Mesodermal cell (in vitro differentiated cells): ENCODE results near the gene ACER3.
"Not testable (repeated sequence)": the region's sequence is repeated elsewhere in the genome, so short reads cannot be mapped to it uniquely, and the experiment has no call there.

ENCODE experiments used
- H3K27ac ChIP-seq: 2 replicates; pipeline ENCODE4 v1.7.0; 2013; ENCODE audit warnings: mild to moderate bottlenecking, low read depth, low read length, moderate library complexity; ENCODE audit not compliant: severe bottlenecking
- H3K36me3 ChIP-seq: 2 replicates; pipeline ENCODE4 v1.7.1; 2013; ENCODE audit warnings: mild to moderate bottlenecking, low read length, moderate library complexity; ENCODE audit not compliant: control insufficient read depth, insufficient read depth
- H3K4me1 ChIP-seq: one replicate; pipeline ENCODE4 v1.7.1; 2013; ENCODE audit warnings: mild to moderate bottlenecking, low read length; ENCODE audit not compliant: insufficient read depth, control insufficient read depth, poor library complexity, severe bottlenecking
- H3K4me3 ChIP-seq: 2 replicates; pipeline ENCODE4 v1.7.0; 2013; ENCODE audit warnings: low read length, control low read depth, mild to moderate bottlenecking; ENCODE audit not compliant: insufficient read depth, poor library complexity, severe bottlenecking; ENCODE audit errors: extremely low read depth
- H3K9me3 ChIP-seq: 2 replicates; pipeline ENCODE4 v1.7.1; 2013; ENCODE audit warnings: mild to moderate bottlenecking, low read length, moderate library complexity; ENCODE audit not compliant: control insufficient read depth
- whole genome bisulfite sequencing, 2 experiments: methylation state at CpG; one replicate each; pipeline ENCODE4 v1.1.5; 2013; ENCODE audit warnings: missing lambda C conversion rate in 2 of 2; ENCODE audit not compliant: insufficient coverage in 2 of 2; 5-methylcytosine and 5-hydroxymethylcytosine counted together

ACER3 gene

GRCh38 chr11:77059806-77060205 lies 199.1 kb downstream of the ACER3 start:
- no peak overlapping the region for H3K27ac ChIP-seq

GRCh38 chr11:77060234-77060633 lies 199.5 kb downstream of the ACER3 start:
- Histone ChIP-seq H3K9me3 (peaks cover 9% of the 10 kb centered on the region), H3K4me1 (no peaks in the 10 kb centered on the region), H3K4me3 (no peak overlapping the region), H3K36me3 (no peaks in the 10 kb centered on the region), H3K27ac (no peak overlapping the region)
- 100% methylated on average over 2 of the region's 4 CpGs; no CpG with 5 or more reads in 1 of the 2 experiments for WGBS, 2 experiments

More at GRCh38 chr11:77059806-77060205, 199.1 kb downstream of the ACER3 start:
- no peaks in the 10 kb centered on the region for H3K36me3 ChIP-seq
- H3K4me1 ChIP-seq: no peaks in the 10 kb centered on the region
- H3K4me3 ChIP-seq: no peak overlapping the region
- peaks cover 9% of the 10 kb centered on the region for H3K9me3 ChIP-seq
- WGBS, 2 experiments: 80% methylated on average over 1 of the region's 5 CpGs; no CpG with 5 or more reads in 1 of the 2 experiments

GRCh38 chr11:77061258-77061657 lies 200.5 kb downstream of the ACER3 start:
- not testable (repeated sequence) for H3K27ac ChIP-seq, H3K4me1 ChIP-seq, H3K4me3 ChIP-seq, H3K36me3 ChIP-seq, H3K9me3 ChIP-seq
- 86 to 100% methylated on average over 1 to 3 of the region's 4 CpGs for WGBS, 2 experiments

- H3K9me3 ChIP-seq: no peaks in the 10 kb centered on the region
- no peaks in the 10 kb centered on the region for H3K36me3 ChIP-seq
- peaks cover 7% of the 10 kb centered on the region for H3K4me1 ChIP-seq
- H3K27ac ChIP-seq: no peak overlapping the region
- H3K4me3 ChIP-seq: no peak overlapping the region
Measured at GRCh38 chr11:77062924-77063323, 202.2 kb downstream of the ACER3 start.

- H3K9me3 ChIP-seq: no peaks in the 10 kb centered on the region
- 100% methylated on average over 1 of the region's 1 CpG for WGBS, 2 experiments
- no peak overlapping the region for H3K27ac ChIP-seq
- H3K4me3 ChIP-seq: no peak overlapping the region
- no peaks in the 10 kb centered on the region for H3K36me3 ChIP-seq
- peaks cover 9% of the 10 kb centered on the region for H3K4me1 ChIP-seq
Measured at GRCh38 chr11:77063407-77063806, 202.7 kb downstream of the ACER3 start.

GRCh38 chr11:77063861-77064260 lies 203.1 kb downstream of the ACER3 start:
- Histone ChIP-seq H3K27ac (no peak overlapping the region), H3K4me1 (peaks cover 14% of the 10 kb centered on the region), H3K9me3 (no peaks in the 10 kb centered on the region), H3K36me3 (no peaks in the 10 kb centered on the region), H3K4me3 (no peak overlapping the region)
- 95 to 100% methylated on average over 2 to 4 of the region's 4 CpGs for WGBS, 2 experiments

- no peak overlapping the region for H3K4me3 ChIP-seq
- WGBS, 2 experiments: 89 to 94% methylated on average over 3 to 4 of the region's 4 CpGs
- no peak overlapping the region for H3K27ac ChIP-seq
- H3K36me3 ChIP-seq: no peaks in the 10 kb centered on the region
- peaks cover 16% of the 10 kb centered on the region for H3K4me1 ChIP-seq
- H3K9me3 ChIP-seq: no peaks in the 10 kb centered on the region
Measured at GRCh38 chr11:77064648-77065217, 204.0 kb downstream of the ACER3 start.

- Histone ChIP-seq H3K4me1 (peaks cover 17% of the 10 kb centered on the region), H3K4me3 (peak overlapping the region; percentile 66), H3K9me3 (no peaks in the 10 kb centered on the region), H3K36me3 (no peaks in the 10 kb centered on the region), H3K27ac (no peak overlapping the region)
- WGBS, 2 experiments: 40 to 42% methylated on average over 11 to 12 of the region's 14 CpGs
Measured at GRCh38 chr11:77065878-77066228, 205.1 kb downstream of the ACER3 start.

GRCh38 chr11:77066229-77067042 lies 205.7 kb downstream of the ACER3 start, which contains the start of gene CAPN5:
Gene CAPN5 (plus strand): TSS chr11:77066971. CDS start chr11:77084887, 17,916 bp downstream.
- Histone ChIP-seq H3K9me3 (no peaks in the 10 kb centered on the region), H3K36me3 (no peaks in the 10 kb centered on the region), H3K27ac (peak within 1 kb of the TSS; percentile 93), H3K4me1 (peaks cover 22% of the 10 kb centered on the region), H3K4me3 (peak within 1 kb of the TSS; percentile 66)
- WGBS, 2 experiments: 2 to 3% methylated on average over 48 to 51 of the region's 69 CpGs

- peak overlapping the region; percentile 66 for H3K4me3 ChIP-seq
- no peak overlapping the region for H3K27ac ChIP-seq
- 87 to 94% methylated on average over 6 to 7 of the region's 8 CpGs for WGBS, 2 experiments
- H3K36me3 ChIP-seq: no peaks in the 10 kb centered on the region
- peaks cover 38% of the 10 kb centered on the region for H3K4me1 ChIP-seq
- no peaks in the 10 kb centered on the region for H3K9me3 ChIP-seq
Measured at GRCh38 chr11:77067861-77068443, 207.2 kb downstream of the ACER3 start.
